GM18502 (cell line): ENCODE data around the gene RTL3.

Source experiments
- ATAC-seq: cut with Tn5 transposase; IDR thresholded peaks from one replicate; pipeline ENCODE4 v1.9.1; 2021; ENCODE audit warnings: mild to moderate bottlenecking; ENCODE audit not compliant: unreplicated experiment, poor library complexity

RTL3 gene

GRCh38 chrX:78622831-78623230 is 36.3 kb downstream of the RTL3 start:
- ATAC-seq: no peak

GRCh38 chrX:78619834-78620233 is 39.3 kb downstream of the RTL3 start:
- no peak for ATAC-seq

- ATAC-seq: no peak
These were observed 40.1 kb downstream of the RTL3 start for GRCh38 chrX:78618987-78619386.

DNA sequence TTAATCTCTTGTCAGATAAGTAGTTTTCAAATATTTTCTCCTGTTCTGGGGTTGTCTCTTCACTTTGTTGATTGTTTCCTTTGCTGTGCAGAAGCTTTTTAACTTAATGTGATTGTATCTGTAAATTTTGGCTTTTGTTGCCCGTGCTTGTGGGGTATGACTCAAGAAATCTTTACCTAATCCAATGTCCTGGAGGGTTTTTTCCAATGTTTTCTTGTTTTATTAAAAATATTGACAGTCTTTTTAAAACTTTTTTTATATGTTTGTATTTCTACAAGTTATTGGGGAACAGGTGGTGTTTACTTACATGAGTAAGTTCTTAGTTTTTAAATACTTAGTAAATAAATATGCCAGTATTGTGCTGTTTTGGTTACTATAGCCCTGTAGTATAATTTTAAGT is 44.9 kb downstream of the RTL3 start:
- ATAC-seq: no peak
